Ishikawa (cell line): ENCODE measurements around the gene YIF1A.

ENCODE experiments used
- CEBPB ChIP-seq: IDR thresholded peaks from 2 replicates; pipeline ENCODE4 v1.6.1; 2012
- CREB1 ChIP-seq: IDR thresholded peaks from 2 replicates; pipeline ENCODE4 v1.6.1; 2012; ENCODE audit warnings: low read depth
- EGR1 ChIP-seq: IDR thresholded peaks from 2 replicates; pipeline ENCODE4 v1.6.1; 2012
- EP300 ChIP-seq: IDR thresholded peaks from 2 replicates; pipeline ENCODE4 v1.6.1; 2012; ENCODE audit warnings: borderline replicate concordance
- FOXM1 ChIP-seq: IDR thresholded peaks from 2 replicates; pipeline ENCODE4 v1.6.1; 2012; ENCODE audit warnings: low read depth, borderline replicate concordance
- NFIC ChIP-seq: IDR thresholded peaks from 2 replicates; pipeline ENCODE4 v1.6.1; 2012
- RAD21 ChIP-seq: IDR thresholded peaks from 2 replicates; pipeline ENCODE4 v1.6.1; 2012; ENCODE audit warnings: low read depth
- TAF1 ChIP-seq: IDR thresholded peaks from 2 replicates; pipeline ENCODE4 v1.6.1; 2012; ENCODE audit warnings: low read depth, mild to moderate bottlenecking
- TCF12 ChIP-seq: IDR thresholded peaks from 2 replicates; pipeline ENCODE4 v1.6.1; 2012; ENCODE audit warnings: low read depth
- TEAD4 ChIP-seq: IDR thresholded peaks from 2 replicates; pipeline ENCODE4 v1.6.1; 2012
- YY1 ChIP-seq: IDR thresholded peaks from 2 replicates; pipeline ENCODE4 v1.6.1; 2012; ENCODE audit warnings: low read depth
- ZBTB7A ChIP-seq: IDR thresholded peaks from 2 replicates; pipeline ENCODE4 v1.6.1; 2012; ENCODE audit warnings: low read depth
- TF ChIP-seq, protein P1 (sequence below): IDR thresholded peaks from 2 replicates; pipeline ENCODE4 v1.6.1; 2012
- TF ChIP-seq, protein P2 (sequence below): IDR thresholded peaks from 2 replicates; pipeline ENCODE4 v1.6.1; 2012; ENCODE audit warnings: low read depth, mild to moderate bottlenecking
- TF ChIP-seq, protein P3 (sequence below): IDR thresholded peaks from 2 replicates; pipeline ENCODE4 v1.6.1; 2012

The YIF1A gene, protein sequence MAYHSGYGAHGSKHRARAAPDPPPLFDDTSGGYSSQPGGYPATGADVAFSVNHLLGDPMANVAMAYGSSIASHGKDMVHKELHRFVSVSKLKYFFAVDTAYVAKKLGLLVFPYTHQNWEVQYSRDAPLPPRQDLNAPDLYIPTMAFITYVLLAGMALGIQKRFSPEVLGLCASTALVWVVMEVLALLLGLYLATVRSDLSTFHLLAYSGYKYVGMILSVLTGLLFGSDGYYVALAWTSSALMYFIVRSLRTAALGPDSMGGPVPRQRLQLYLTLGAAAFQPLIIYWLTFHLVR

DNA sequence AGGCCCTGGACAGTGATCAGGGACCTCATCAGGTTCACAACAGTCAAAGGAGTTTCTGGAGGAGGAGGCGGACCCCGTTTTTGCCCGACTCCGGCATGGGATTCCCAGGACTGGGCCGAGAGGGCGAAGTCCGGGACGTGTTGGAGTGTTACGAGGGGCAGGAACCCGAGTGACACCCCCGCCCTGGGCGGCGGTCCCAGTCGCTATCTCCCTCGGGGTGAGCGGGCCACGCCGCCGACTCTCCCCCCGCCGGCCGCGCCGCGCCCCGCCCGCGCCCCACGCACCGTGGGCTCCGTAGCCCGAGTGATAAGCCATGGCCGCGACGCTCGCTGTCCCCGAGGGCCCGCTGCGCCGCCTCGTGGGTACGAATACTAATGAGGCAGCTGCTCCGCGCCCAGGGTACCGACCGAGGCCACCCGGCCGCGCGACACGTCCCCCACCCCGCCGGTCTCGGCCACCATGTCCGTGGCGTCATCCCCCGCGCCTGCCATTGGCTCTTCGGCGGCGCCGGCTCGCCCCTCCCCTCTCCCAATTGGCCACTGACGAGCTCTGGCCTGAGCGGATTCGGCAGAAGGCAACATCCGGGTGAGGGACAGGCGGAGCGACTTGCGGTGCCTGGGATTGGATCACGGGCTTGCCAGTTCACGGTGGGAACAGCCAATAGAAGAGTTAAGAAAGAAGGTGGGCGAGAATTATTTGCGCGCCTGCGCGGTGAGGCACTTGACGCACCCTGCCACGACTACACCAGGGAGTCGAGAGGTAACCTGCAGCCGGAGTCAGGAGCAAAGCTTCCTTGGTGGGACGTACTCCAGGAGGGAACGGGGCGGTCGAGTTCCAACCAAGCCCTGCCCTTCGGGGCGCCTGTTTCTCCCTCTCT is at the start of gene YIF1A:
Gene YIF1A, minus strand, starts transcription at position 473 of the 877 bp plus-strand sequence. Its CDS starts 158 bp downstream, at position 315.
- TF ChIP-seq, protein P1, sequence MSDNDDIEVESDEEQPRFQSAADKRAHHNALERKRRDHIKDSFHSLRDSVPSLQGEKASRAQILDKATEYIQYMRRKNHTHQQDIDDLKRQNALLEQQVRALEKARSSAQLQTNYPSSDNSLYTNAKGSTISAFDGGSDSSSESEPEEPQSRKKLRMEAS: peak; percentile 83
- TF ChIP-seq TAF1 (peak; percentile 83), EGR1 (peak; percentile 32; the same call in 1 of the 2 replicates), CREB1 (peak; percentile 70), FOXM1 (no peak), TCF12 (peak; percentile 50; the same call in 1 of the 2 replicates), YY1 (peak; percentile 91), RAD21 (no peak), EP300 (no peak)
- TF ChIP-seq, protein P2, sequence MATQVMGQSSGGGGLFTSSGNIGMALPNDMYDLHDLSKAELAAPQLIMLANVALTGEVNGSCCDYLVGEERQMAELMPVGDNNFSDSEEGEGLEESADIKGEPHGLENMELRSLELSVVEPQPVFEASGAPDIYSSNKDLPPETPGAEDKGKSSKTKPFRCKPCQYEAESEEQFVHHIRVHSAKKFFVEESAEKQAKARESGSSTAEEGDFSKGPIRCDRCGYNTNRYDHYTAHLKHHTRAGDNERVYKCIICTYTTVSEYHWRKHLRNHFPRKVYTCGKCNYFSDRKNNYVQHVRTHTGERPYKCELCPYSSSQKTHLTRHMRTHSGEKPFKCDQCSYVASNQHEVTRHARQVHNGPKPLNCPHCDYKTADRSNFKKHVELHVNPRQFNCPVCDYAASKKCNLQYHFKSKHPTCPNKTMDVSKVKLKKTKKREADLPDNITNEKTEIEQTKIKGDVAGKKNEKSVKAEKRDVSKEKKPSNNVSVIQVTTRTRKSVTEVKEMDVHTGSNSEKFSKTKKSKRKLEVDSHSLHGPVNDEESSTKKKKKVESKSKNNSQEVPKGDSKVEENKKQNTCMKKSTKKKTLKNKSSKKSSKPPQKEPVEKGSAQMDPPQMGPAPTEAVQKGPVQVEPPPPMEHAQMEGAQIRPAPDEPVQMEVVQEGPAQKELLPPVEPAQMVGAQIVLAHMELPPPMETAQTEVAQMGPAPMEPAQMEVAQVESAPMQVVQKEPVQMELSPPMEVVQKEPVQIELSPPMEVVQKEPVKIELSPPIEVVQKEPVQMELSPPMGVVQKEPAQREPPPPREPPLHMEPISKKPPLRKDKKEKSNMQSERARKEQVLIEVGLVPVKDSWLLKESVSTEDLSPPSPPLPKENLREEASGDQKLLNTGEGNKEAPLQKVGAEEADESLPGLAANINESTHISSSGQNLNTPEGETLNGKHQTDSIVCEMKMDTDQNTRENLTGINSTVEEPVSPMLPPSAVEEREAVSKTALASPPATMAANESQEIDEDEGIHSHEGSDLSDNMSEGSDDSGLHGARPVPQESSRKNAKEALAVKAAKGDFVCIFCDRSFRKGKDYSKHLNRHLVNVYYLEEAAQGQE: no peak

DNA sequence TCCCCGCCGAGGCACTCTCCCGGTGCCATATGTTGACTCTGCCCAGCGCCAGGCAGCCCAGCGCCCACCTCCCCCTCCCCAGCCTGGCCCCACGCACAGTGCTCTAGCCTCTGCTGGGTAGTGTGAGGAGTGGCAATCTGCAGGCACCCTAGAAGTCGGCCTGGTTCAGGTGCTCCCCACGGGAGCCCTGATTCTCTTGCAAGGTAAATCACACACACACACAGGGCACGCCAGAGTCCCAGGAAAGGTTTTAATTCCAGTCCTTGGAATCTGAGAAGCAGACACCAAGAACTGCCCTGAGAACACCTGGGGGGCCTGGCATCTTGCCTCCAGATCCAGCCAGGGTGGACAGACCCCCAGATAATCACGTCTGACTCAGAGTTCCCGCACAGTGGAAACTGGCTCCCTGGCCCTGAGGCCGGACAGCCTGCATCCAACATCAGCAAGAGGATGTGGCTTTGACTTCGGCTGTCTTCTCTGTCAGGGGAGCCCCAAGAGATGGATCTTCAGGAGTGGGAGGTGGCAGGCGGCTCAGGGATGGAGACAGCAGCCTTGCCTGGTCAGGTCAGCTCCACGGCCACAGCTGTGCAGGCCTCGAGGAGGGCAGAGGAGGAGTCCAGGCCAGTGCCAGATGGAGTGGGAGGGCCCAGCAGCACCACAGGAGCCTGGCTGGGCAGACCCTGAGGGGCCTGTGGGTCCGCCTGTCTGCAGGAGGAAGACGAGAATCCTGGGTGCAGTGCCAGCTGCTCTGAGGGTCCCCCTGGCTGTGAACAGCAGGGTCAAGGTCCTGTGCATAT is 48.4 kb upstream of the YIF1A start:
- TF ChIP-seq TCF12: no peak
- no peak for TF ChIP-seq FOXM1
- TF ChIP-seq, protein P1: no peak
- TF ChIP-seq TEAD4: no peak
- no peak for TF ChIP-seq ZBTB7A
- no peak for TF ChIP-seq NFIC
- TF ChIP-seq, protein P2: no peak
- no peak for TF ChIP-seq CEBPB
- TF ChIP-seq, protein P3, sequence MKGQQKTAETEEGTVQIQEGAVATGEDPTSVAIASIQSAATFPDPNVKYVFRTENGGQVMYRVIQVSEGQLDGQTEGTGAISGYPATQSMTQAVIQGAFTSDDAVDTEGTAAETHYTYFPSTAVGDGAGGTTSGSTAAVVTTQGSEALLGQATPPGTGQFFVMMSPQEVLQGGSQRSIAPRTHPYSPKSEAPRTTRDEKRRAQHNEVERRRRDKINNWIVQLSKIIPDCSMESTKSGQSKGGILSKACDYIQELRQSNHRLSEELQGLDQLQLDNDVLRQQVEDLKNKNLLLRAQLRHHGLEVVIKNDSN: no peak
- TF ChIP-seq CREB1: no peak
- no peak for TF ChIP-seq EGR1
- TF ChIP-seq TAF1: no peak
- no peak for TF ChIP-seq YY1
- no peak for TF ChIP-seq EP300
- no peak for TF ChIP-seq RAD21

DNA sequence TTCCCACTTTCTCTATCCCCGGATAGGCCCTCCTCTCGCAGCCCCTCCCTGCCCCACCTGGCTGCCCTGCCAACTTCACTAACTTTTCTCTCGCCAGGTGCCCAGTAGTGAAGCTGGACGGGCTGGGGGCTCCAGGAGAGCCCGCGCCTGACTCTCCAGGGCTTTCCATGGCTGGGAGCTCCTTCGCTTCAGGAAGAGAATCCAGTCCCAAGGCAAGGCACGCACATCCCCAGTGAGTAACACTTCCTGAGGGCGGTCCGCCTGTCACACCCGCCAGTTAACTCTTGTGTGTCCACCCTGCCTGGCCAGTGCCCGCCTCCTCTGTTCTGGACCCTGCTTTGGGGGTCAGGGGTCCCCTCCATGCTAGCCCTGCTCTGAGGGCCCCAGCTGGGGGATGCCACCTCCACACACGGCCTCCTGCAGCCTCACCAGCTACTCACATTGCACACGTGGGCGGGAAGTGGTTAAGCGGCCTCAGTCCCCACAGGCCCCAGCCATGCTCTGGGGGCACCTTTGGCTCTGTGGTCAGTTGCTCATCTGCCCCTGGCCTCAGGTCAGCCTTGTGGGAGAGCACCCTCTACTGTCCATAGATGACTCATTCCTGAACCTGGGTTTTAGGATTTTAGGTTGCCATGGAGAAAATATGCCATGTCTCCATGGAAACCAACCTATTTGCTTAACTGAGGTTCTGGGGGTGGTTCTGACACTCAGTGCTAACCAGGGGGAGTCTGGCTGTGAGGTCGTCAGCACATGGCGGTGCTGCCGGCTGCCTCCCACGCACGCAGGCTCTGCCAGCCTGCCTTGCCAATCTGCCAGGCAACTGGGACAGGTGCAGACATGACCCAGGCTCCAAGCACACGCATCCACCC is 47.5 kb upstream of the YIF1A start, which contains the start of gene RIN1:
Gene RIN1, minus strand, starts transcription at position 201 of the 869 bp plus-strand sequence. Its CDS starts 32 bp downstream, at position 169.
- TF ChIP-seq TCF12 (0 out of 2 replicates have a peak, but pooled peaks have one; percentile 32), EP300 (peak; percentile 30; the same call in 1 of the 2 replicates), RAD21 (peak; percentile 50), EGR1 (peak; percentile 42), YY1 (0 out of 2 replicates have a peak, but pooled peaks have one; percentile 9), TAF1 (no peak), ZBTB7A (peak; percentile 88; the same call in 1 of the 2 replicates), TEAD4 (0 out of 2 replicates have a peak, but pooled peaks have one; percentile 3), FOXM1 (no peak), CEBPB (no peak)
- TF ChIP-seq, protein P3: peak; percentile 15; the same call in 1 of the 2 replicates
- TF ChIP-seq, protein P1: peak; percentile 31
- TF ChIP-seq, protein P2: no peak
